Dendritic cell treated with granulocyte-macrophage colony-stimulating factor and Interleukin-4, amounts not matched to agents 40 ng/mL and 50 ng/mL, for 4 days (primary cell): ENCODE results near the gene COX10.

Experiments used
- H3K27ac Mint-ChIP-seq: one replicate; pipeline ENCODE4 v1.8.0; 2022; ENCODE audit warnings: mild to moderate bottlenecking, mixed read lengths
- H3K27me3 Mint-ChIP-seq: one replicate; pipeline ENCODE4 v1.8.0; 2022; ENCODE audit warnings: mild to moderate bottlenecking, mixed read lengths
- H3K36me3 Mint-ChIP-seq: one replicate; pipeline ENCODE4 v1.8.0; 2022; ENCODE audit warnings: low read depth, mixed read lengths
- H3K4me1 Mint-ChIP-seq: one replicate; pipeline ENCODE4 v1.8.0; 2022; ENCODE audit warnings: low read depth, mixed read lengths
- H3K4me3 Mint-ChIP-seq: one replicate; pipeline ENCODE4 v1.8.0; 2022; ENCODE audit warnings: mild to moderate bottlenecking, moderate library complexity, mixed read lengths
- H3K9me3 Mint-ChIP-seq: one replicate; pipeline ENCODE4 v1.8.0; 2022; ENCODE audit warnings: mixed read lengths
- intact Hi-C: fragments of 100-400 bp; cut with micrococcal nuclease; formaldehyde crosslinking; loops from one replicate; pipeline ENCODE4 v1.15.0; 2022

Gene COX10

GRCh38 chr17:14118951-14119350 lies 49.6 kb downstream of the COX10 start:
- peaks cover 18% of the 10 kb centered on the region for H3K4me1 Mint-ChIP-seq
- no peaks in the 10 kb centered on the region for H3K27me3 Mint-ChIP-seq
- no peak overlapping the region for H3K27ac Mint-ChIP-seq
- no peaks in the 10 kb centered on the region for H3K9me3 Mint-ChIP-seq
- no peaks in the 10 kb centered on the region for H3K36me3 Mint-ChIP-seq
- H3K4me3 Mint-ChIP-seq = no peak overlapping the region
- intact Hi-C loops = no loop called here

GRCh38 chr17:14119546-14119945 lies 50.2 kb downstream of the COX10 start:
- no peaks in the 10 kb centered on the region for H3K36me3 Mint-ChIP-seq
- no peaks in the 10 kb centered on the region for H3K27me3 Mint-ChIP-seq
- H3K4me3 Mint-ChIP-seq = no peak overlapping the region
- peaks cover 18% of the 10 kb centered on the region for H3K4me1 Mint-ChIP-seq
- H3K9me3 Mint-ChIP-seq = no peaks in the 10 kb centered on the region
- no peak overlapping the region for H3K27ac Mint-ChIP-seq
- intact Hi-C loops = no loop called here

- Mint-ChIP-seq H3K27me3 (no peaks in the 10 kb centered on the region), H3K36me3 (no peaks in the 10 kb centered on the region), H3K4me1 (peaks cover 18% of the 10 kb centered on the region), H3K27ac (peak overlapping the region; percentile 8), H3K4me3 (no peak overlapping the region), H3K9me3 (no peaks in the 10 kb centered on the region)
- intact Hi-C loops = no loop called here
Observed at GRCh38 chr17:14121952-14122351, 52.6 kb downstream of the COX10 start.

GRCh38 chr17:14123619-14124278 lies 54.4 kb downstream of the COX10 start:
- Mint-ChIP-seq H3K4me3 (no peak overlapping the region), H3K27me3 (no peaks in the 10 kb centered on the region), H3K9me3 (no peaks in the 10 kb centered on the region), H3K4me1 (peaks cover 18% of the 10 kb centered on the region), H3K36me3 (no peaks in the 10 kb centered on the region), H3K27ac (no peak overlapping the region)
- intact Hi-C loops = no loop called here

GRCh38 chr17:14124854-14125253 lies 55.5 kb downstream of the COX10 start:
- Mint-ChIP-seq H3K27me3 (no peaks in the 10 kb centered on the region), H3K36me3 (no peaks in the 10 kb centered on the region), H3K4me1 (peaks cover 12% of the 10 kb centered on the region), H3K27ac (no peak overlapping the region), H3K4me3 (no peak overlapping the region), H3K9me3 (no peaks in the 10 kb centered on the region)
- intact Hi-C loops = no loop called here

GRCh38 chr17:14125518-14126137 lies 56.3 kb downstream of the COX10 start:
- intact Hi-C loops = no loop called here
- Mint-ChIP-seq H3K9me3 (no peaks in the 10 kb centered on the region), H3K4me3 (no peak overlapping the region), H3K4me1 (peaks cover 8% of the 10 kb centered on the region), H3K27ac (no peak overlapping the region), H3K36me3 (no peaks in the 10 kb centered on the region), H3K27me3 (no peaks in the 10 kb centered on the region)

GRCh38 chr17:14133104-14133503 lies 63.8 kb downstream of the COX10 start:
- no peak overlapping the region for H3K27ac Mint-ChIP-seq
- no peaks in the 10 kb centered on the region for H3K36me3 Mint-ChIP-seq
- H3K4me3 Mint-ChIP-seq = no peak overlapping the region
- no peaks in the 10 kb centered on the region for H3K9me3 Mint-ChIP-seq
- intact Hi-C loops = no loop called here
- H3K27me3 Mint-ChIP-seq = no peaks in the 10 kb centered on the region
- no peaks in the 10 kb centered on the region for H3K4me1 Mint-ChIP-seq

- H3K9me3 Mint-ChIP-seq = no peaks in the 10 kb centered on the region
- H3K27ac Mint-ChIP-seq = no peak overlapping the region
- H3K4me3 Mint-ChIP-seq = no peak overlapping the region
- no peaks in the 10 kb centered on the region for H3K27me3 Mint-ChIP-seq
- H3K36me3 Mint-ChIP-seq = no peaks in the 10 kb centered on the region
- intact Hi-C loops = no loop called here
- no peaks in the 10 kb centered on the region for H3K4me1 Mint-ChIP-seq
Observed at GRCh38 chr17:14134456-14134855, 65.2 kb downstream of the COX10 start.

GRCh38 chr17:14135906-14136590 lies 66.7 kb downstream of the COX10 start:
- H3K27me3 Mint-ChIP-seq = no peaks in the 10 kb centered on the region
- H3K36me3 Mint-ChIP-seq = no peaks in the 10 kb centered on the region
- intact Hi-C loops = no loop called here
- H3K27ac Mint-ChIP-seq = no peak overlapping the region
- no peaks in the 10 kb centered on the region for H3K9me3 Mint-ChIP-seq
- no peaks in the 10 kb centered on the region for H3K4me1 Mint-ChIP-seq
- H3K4me3 Mint-ChIP-seq = no peak overlapping the region

GRCh38 chr17:14138649-14139048 lies 69.3 kb downstream of the COX10 start:
- H3K4me1 Mint-ChIP-seq = no peaks in the 10 kb centered on the region

GRCh38 chr17:14143688-14144087 lies 74.4 kb downstream of the COX10 start:
- H3K27ac Mint-ChIP-seq = no peak overlapping the region
- peaks cover 7% of the 10 kb centered on the region for H3K4me1 Mint-ChIP-seq
- H3K9me3 Mint-ChIP-seq = no peaks in the 10 kb centered on the region
- H3K27me3 Mint-ChIP-seq = no peaks in the 10 kb centered on the region
- no peak overlapping the region for H3K4me3 Mint-ChIP-seq
- intact Hi-C loops = no loop called here
- H3K36me3 Mint-ChIP-seq = no peaks in the 10 kb centered on the region

More at GRCh38 chr17:14138649-14139048, 69.3 kb downstream of the COX10 start:
- H3K9me3 Mint-ChIP-seq = no peaks in the 10 kb centered on the region
- no peaks in the 10 kb centered on the region for H3K36me3 Mint-ChIP-seq
- intact Hi-C loops = no loop called here
- no peaks in the 10 kb centered on the region for H3K27me3 Mint-ChIP-seq
- no peak overlapping the region for H3K4me3 Mint-ChIP-seq
- no peak overlapping the region for H3K27ac Mint-ChIP-seq

GRCh38 chr17:14144508-14144907 lies 75.2 kb downstream of the COX10 start:
- peaks cover 7% of the 10 kb centered on the region for H3K4me1 Mint-ChIP-seq
- H3K27me3 Mint-ChIP-seq = no peaks in the 10 kb centered on the region
- H3K27ac Mint-ChIP-seq = no peak overlapping the region
- intact Hi-C loops = no loop called here
- no peaks in the 10 kb centered on the region for H3K36me3 Mint-ChIP-seq
- H3K4me3 Mint-ChIP-seq = no peak overlapping the region
- H3K9me3 Mint-ChIP-seq = no peaks in the 10 kb centered on the region

- H3K36me3 Mint-ChIP-seq = no peaks in the 10 kb centered on the region
- H3K9me3 Mint-ChIP-seq = no peaks in the 10 kb centered on the region
- H3K27me3 Mint-ChIP-seq = no peaks in the 10 kb centered on the region
- H3K27ac Mint-ChIP-seq = no peak overlapping the region
- peaks cover 7% of the 10 kb centered on the region for H3K4me1 Mint-ChIP-seq
- H3K4me3 Mint-ChIP-seq = no peak overlapping the region
- intact Hi-C loops = no loop called here
Observed at GRCh38 chr17:14149751-14150150, 80.4 kb downstream of the COX10 start.

- H3K36me3 Mint-ChIP-seq = no peaks in the 10 kb centered on the region
Observed at GRCh38 chr17:14150619-14151018, 81.3 kb downstream of the COX10 start.

More at GRCh38 chr17:14150619-14151018, 81.3 kb downstream of the COX10 start:
- Mint-ChIP-seq H3K27me3 (no peaks in the 10 kb centered on the region), H3K4me1 (peaks cover 1% of the 10 kb centered on the region), H3K27ac (no peak overlapping the region), H3K4me3 (no peak overlapping the region), H3K9me3 (no peaks in the 10 kb centered on the region)
- intact Hi-C loops = no loop called here
